ENCODE measurements around the gene GEMIN4. TPM values are rescaled to one million over a fixed set of nuclear protein-coding genes. Genes with fewer than 3 reads are reported as not detected.
"Not testable (repeated sequence)": the region's sequence is repeated elsewhere in the genome, so short reads cannot be mapped to it uniquely, and the experiment has no call there.

Gene GEMIN4
- polyA plus RNA-seq (ENCODE audit: insufficient read length in 10 of 10), result 10 to 100 TPM; 11.3 to 20.2 (median 14.6) TPM
- long read RNA-seq, donor 1, full-length matches to known transcripts, result 15 of 15 reads
- long read RNA-seq, donor 1, partial matches to known transcripts, result 0 of 15 reads
- long read RNA-seq, donor 1, other reads (novel, unspliced or antisense), result 0 of 15 reads
- long read RNA-seq, donor 2, full-length matches to known transcripts, result 7 of 7 reads
- long read RNA-seq, donor 2, partial matches to known transcripts, result 0 of 7 reads
- long read RNA-seq, donor 2, other reads (novel, unspliced or antisense), result 0 of 7 reads
- long read RNA-seq, donor 3, result 0 reads
- long read RNA-seq, donor 4, full-length matches to known transcripts, result 11 of 11 reads
- long read RNA-seq, donor 4, partial matches to known transcripts, result 0 of 11 reads
- long read RNA-seq, donor 4, other reads (novel, unspliced or antisense), result 0 of 11 reads
- long read RNA-seq, donor 5, full-length matches to known transcripts, result 14 of 14 reads
- long read RNA-seq, donor 5, partial matches to known transcripts, result 0 of 14 reads
- long read RNA-seq, donor 5, other reads (novel, unspliced or antisense), result 0 of 14 reads
- long read RNA-seq, donor 6, full-length matches to known transcripts, result 14 of 14 reads
- long read RNA-seq, donor 6, partial matches to known transcripts, result 0 of 14 reads
- long read RNA-seq, donor 6, other reads (novel, unspliced or antisense), result 0 of 14 reads
- long read RNA-seq, donor 7, full-length matches to known transcripts, result 10 of 10 reads
- long read RNA-seq, donor 7, partial matches to known transcripts, result 0 of 10 reads
- long read RNA-seq, donor 7, other reads (novel, unspliced or antisense), result 0 of 10 reads
- long read RNA-seq, donor 8, full-length matches to known transcripts, result 16 of 16 reads
- long read RNA-seq, donor 8, partial matches to known transcripts, result 0 of 16 reads
- long read RNA-seq, donor 8, other reads (novel, unspliced or antisense), result 0 of 16 reads
- long read RNA-seq, donor 9, full-length matches to known transcripts, result 2 of 2 reads
- long read RNA-seq, donor 9, partial matches to known transcripts, result 0 of 2 reads
- long read RNA-seq, donor 9, other reads (novel, unspliced or antisense), result 0 of 2 reads

DNA sequence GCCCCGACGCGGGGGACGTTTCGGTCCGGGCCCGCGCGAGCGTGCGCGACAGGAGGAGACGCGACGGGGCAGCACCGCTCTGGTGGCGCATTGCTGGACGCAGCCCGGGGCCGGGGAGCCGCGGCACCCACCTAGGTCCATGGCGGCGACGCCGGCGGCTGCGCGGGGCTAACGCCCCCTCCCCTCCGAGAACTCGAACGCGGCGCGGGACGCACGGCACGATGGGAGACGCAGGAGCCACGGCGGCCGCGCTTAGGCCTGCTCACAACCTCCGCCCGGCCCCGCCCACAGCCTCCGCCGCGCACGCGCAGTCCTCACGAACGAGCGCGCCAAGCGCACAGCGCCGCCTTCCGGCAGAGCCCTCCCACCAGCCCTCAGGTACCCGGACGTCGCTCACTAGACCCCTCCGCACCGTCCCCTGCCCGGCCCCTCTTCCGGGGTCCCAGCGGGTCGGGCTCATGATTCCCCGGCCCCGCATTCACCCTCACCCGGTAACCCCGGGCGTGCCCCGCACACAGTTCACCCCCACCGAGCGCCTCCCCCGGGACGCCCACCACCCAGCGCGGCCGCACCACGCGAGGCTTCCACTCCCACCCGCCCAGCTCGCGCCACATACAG lies at the start of gene GEMIN4:
Gene GEMIN4 (minus strand): TSS at position 263 of the 618 bp plus-strand sequence. CDS start 122 bp downstream, at position 141.
- peak; percentile 88 to 97 (median 96) for DNase-seq

DNA sequence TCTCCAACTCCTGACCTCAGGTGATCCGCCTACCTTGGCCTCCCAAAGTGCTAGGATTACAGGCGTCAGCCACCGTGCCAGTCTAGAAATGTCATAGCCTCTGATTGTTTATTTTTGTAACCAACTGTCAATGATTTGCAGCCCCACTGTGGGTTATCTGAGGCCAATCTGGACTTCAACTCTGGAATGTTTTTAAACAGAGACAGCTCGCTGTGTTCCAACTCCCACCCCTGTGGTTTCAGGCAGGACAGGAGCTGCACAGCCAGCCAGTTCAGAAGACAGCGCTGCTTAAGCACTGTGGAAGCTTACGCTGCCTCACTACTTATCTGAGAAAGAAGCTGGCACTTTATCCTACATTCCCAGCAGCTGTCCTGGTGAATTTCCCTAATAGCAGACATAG lies 49.6 kb upstream of the GEMIN4 start:
- no peak for DNase-seq

DNA sequence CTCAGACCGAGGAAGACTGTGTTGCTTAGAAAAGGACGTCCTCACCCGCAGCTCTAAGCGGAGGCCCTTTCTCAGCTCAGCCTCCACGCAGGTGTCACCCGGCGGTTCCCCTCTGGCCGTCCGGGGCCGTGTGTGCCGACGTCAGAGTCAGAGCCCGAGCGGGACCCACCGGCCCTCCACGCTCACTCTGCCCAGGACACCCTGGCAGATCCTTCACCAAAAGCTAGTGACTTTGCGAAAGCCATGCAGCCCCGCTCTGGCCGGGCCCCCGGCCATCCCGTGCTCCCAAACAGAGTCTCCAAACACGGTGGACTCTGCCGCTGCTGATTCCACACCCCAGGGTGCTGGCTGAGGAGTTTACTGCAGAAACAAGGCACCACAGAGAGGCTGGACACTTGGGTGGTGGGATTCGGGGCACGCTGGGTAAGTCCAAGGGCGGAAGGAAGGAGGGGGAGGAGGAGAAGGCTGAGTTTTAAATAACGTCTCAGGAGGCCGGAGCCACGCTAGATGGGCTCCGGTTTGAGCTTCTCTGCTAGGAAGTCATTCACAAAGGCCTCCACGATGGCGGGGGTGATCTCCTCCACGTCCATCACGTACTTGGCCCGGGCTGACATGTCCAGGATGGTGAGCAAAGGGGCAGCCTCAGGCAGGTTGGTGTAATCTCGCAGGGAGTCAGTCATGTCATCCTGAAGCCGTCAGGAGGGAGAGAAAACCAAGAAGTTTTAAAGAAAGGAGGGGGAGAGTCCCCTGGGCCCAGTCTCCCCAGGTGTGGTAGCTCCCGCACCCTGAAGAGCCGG lies 48.6 kb upstream of the GEMIN4 start:
- DNase-seq, result no peak

DNA sequence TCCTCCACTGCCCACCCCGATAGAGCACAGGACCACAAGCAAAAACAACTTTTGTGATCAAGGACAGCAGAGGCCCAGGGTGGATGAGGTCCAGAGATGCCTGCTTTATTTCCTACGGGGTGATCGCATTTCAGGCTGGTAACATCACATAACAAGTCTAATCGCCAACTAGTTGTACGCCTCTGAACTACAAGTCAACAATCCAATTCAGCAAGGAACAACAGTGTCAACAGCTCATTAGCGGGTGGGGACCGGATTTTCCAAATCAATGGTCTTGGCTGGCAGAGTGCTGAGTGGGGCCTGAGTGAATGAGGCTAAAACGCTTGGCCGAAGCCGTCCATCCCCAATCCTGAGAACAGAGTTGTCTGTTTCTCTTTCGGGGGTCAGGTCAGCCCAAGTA lies 47.2 kb upstream of the GEMIN4 start:
- no peak for DNase-seq

DNA sequence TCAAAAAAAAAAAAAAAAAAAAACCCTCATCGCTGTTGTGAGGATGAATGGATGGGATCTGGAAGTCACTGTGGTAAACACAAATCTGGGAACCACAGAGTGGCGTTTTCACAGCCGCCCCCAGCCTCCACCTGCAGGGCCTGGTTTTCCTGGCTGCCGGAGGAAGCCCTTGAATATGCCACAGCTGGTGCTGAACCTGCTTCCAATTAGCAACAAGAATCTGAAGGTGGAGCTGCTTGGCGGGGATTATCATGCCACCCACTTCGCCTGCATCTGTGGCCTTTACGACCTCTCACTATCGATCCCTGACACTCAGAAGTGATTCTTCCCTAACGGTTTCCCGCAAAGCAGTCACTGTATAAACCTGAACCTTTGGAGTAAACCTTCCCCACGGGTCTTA lies 46.2 kb upstream of the GEMIN4 start:
- DNase-seq, result no peak

DNA sequence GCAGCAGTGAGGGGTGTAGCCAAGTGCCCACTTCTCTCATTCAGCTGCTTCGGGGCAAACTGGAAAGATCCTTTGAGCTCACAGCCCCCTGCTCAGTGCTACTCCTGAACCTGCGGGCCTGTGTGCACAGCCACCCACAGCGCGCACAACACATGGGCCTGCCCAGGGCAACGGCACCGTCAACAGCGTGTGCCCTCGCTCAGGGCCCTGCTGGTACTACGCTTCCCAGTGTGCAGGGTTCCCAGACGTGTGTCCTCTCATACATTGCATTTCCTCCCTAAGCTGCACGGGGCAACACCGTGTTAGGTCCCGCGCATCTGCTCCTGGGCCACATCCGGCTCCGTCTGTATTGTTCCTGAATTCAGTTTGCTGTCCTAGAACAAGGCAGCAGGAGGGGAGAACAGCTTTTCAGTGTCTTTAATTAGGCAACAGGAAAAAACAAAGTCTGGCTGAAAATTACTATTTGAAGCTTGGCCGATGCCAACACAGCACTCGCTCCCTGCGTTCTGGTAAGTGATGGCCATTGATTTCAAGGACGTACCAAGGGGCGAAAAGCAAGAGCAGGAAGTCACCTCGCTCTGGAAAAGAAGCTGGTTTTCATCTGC lies 45.3 kb upstream of the GEMIN4 start:
- peak in 1 of 3 donors; percentile 31 for DNase-seq

DNA sequence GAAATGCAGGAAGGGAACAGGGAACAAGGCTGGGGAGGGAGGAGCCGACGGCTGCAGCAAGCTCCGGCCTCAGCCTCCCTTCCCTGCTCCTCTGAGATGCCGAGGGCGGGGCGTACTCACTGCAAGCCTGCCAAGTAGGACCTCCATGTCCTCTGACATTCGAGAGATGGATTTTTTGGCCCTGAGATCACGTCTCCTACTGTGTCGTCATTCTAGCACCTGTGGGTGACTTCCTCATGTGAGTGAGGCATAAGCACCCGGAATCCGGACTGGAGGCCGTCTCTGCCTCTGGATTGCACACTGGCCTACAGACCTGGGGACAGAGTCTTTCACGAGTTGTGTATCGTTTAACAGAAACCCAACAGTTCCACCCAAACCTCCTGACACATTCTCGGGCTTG lies 44.5 kb upstream of the GEMIN4 start:
- DNase-seq, result peak in 1 of 3 donors; percentile 54

DNA sequence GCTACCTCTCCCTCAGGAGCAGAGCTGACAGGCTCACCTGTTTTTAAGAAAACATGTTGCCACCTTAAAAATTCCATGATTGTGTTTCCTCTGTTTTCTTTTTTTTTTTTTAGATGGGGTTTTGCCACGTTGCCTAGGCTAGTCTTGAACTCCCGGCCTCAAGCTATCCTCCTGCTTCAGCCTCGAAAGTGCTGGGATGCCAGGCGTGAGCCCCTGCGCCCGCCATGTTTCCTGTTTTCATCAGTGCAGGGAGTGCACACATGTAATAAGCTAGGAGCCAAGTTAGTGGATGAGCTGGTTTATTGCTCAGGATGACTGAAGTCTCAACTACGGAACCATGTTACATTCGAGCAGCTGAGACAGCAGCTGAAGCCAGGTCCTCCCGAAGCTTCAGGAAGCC lies 43.7 kb upstream of the GEMIN4 start:
- DNase-seq, result peak in 1 of 3 donors; percentile 30

DNA sequence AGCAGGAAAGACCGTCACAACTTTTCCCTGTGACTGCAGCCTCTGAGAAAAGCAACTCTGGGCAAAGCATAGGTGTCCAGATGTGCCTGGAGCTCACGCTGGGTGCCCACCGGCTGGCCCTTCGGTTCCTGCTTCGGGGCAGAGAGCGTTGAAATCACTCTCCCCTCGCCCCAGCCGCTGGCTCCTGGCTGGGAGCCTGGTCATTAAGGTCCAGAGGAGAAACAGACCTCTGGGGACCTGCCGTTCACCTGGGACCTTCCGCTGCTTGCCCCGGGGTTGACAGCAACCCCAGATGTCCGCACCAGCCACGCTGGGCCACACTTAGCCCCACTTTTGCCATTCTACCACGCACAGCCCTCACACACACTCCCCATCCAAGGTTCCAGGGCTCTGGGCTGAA lies 43.2 kb upstream of the GEMIN4 start:
- no peak for DNase-seq

DNA sequence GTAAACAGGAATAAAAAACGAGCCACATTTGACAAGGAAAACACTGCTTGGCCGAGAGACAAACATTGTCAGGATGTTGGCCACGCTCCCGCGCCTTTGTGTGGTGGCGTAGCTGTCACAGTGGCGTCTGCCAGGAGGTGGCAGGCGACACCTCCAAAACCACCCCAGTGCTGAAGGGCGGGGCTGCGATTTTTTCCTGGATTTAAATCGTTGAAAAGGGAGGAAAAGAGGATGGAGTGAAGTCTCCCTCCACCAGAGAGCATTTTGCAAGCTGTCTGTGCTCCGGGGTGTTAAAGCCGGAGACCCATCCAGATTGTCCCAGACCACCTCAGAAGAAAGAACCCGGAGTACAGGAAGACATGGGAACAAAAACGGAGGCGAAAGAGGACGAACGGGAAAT lies 42.8 kb upstream of the GEMIN4 start:
- peak; percentile 81 to 94 (median 91) for DNase-seq

DNA sequence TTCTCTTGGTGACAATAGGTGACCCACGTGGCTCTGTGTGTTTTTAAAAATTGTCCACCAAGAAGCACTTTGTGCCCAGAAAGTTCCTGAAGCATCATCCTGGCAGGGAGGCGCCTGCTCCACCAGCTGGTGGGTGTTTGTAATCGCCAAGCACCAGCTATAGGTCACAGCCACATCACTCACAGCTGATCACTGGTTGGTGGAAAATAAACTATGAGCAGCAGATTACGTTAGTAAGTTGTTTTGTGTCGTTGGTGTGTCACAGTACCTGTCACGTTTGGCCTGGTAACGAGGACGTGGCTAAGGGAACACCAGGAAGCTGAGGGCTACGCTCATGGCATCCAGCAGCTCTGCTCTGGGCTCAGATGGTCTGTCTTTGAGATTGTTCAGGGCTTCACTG lies 40.2 kb upstream of the GEMIN4 start:
- DNase-seq, result peak in 1 of 3 donors; percentile 27

DNA sequence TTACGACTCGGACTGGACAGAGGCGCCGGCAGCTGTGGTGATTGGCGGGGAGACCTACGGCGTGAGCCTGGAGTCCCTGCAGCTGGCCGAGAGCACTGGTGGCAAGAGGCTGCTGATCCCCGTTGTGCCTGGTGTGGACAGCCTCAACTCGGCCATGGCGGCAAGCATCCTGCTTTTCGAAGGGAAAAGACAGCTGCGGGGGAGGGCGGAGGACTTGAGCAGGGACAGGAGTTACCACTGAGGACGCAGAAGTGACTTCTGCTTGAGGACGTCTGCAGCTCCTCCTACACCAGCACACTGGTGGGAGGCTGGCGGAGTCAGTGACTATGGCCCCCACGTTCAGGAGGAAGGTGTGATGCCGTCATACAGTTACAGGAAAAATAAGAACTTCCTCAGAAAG lies 39.8 kb upstream of the GEMIN4 start:
- DNase-seq, result no peak

DNA sequence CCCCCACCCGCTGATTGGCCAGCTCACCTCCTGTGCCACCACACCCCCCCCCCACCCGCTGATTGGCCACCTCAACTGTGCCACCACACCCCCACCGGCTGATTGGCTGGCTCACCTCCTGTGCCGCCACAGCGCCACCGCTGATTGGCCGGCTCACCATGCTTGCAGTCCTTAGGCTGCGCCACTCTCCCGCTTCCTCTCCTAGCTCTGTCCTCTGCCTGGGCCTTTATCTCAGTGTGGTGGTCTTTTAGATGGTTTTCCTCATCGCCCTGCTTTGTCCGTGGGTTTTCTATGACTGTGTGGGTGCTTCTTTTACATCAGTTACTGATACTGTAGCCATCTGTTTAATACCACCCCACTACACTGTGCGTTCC lies 38.8 kb upstream of the GEMIN4 start:
- not testable (repeated sequence) for DNase-seq

DNA sequence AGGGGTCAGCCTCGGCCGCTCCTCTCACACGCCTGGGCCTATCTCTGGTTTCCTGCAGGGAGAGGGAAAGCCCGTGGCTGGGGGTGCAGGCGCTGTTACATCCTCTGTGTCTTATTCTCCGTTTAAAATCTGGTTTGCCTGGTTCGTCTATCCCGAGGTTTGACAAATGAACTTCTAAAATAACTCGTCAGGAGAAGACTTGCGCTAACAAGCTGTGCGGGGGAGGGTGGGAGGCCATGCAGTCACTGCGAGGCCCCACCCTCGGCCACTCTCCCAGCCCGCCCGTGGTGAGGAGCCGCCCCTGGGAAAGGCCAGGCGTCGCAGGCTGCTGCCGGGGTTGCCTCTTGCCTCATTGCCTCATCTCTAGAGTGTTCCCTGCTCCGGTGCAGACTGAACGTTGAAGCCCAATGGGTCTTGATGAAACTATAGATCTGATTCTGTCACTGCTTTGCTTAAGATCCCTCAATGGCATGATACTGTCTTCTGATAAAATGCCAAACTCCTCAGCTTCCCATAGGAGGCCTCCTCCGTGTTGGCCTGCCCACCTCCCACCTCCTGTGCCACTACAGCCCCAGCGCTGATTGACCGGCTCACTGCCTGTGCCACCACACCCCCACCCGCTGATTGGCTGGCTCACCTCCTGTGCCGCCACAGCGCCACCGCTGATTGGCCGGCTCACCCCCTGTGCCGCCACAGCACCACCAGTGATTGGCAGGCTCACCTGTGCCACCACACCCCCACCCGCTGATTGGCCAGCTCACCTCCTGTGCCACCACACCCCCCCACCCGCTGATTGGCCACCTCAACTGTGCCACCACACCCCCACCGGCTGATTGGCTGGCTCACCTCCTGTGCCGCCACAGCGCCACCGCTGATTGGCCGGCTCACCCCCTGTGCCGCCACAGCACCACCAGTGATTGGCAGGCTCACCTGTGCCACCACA lies 38.1 kb upstream of the GEMIN4 start:
- not testable (repeated sequence) for DNase-seq

DNA sequence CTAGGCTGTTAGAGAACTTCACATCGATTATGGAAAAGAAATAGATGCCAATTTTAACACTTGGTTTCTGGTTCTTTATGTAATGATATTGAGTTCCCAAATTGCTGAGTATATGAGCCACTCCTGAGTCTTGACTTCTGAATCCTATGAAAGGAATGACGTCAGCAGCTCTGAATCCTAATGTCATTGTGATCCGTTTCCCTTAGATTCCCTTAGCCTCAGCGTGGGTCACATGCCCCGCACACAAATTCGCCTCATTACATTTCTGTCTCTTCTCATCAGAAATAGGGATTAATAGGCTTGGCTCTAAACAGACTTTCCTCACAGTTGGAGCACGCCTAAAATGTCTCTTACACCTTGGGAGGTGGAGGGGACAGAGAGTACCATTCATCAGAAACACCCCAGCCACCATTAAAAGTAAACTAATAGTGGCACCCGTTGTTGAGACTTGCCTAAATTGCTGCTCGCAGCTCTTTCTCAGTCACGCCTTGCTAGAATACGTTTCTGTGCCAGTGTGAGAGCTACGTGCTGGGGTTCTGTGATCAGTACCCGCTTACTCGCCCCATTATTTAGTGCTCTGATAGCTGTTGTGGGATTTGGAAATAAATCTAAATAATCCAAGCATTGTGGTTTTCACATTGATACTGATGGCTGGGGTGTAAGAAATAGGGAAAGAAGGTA lies 37.2 kb upstream of the GEMIN4 start:
- DNase-seq, result no peak

DNA sequence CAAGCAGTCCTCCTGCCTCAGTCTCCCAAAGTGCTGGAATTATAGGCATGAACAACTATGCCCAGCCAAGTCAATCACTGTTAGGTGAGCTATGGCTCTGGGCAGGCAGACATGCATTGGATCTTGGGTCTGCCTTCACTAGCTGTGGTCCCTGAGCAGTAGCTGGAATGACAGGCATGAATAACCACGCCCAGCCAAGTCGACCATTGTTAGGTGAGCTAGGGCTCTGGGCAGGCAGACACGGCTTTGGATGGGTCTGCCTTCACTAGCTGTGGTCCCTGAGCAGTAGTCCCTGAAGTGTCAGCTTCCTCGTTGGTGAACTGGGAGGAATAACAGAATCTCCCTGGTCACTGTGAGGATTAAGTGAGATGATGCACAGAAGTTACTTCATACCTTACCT lies 36.5 kb upstream of the GEMIN4 start:
- DNase-seq, result no peak

DNA sequence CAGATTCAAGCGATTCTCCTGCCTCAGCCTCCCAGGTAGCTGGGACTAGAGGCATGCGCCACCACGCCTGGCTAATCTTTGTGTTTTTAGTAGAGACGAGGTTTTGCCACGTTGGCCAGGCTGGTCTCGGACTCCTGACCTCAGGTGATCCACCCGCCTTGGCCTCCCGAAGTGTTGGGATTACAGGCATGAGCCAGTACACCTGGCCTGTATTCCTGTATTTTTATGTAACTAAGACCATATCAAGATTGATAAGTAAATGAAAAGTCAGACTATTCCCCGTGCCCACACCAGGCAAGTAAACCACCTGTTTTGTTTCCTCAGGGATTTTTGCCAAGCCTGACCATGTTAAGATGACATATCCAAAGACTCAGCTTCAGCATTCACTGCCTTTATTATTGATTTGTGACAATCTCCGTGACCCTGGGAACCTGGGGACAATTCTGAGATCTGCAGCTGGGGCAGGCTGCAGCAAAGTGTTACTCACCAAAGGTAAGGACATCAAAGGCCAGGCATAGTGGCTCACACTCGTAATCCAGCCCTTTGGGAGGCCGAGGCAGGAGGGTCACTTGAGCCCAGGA lies 35.7 kb upstream of the GEMIN4 start:
- no peak for DNase-seq

DNA sequence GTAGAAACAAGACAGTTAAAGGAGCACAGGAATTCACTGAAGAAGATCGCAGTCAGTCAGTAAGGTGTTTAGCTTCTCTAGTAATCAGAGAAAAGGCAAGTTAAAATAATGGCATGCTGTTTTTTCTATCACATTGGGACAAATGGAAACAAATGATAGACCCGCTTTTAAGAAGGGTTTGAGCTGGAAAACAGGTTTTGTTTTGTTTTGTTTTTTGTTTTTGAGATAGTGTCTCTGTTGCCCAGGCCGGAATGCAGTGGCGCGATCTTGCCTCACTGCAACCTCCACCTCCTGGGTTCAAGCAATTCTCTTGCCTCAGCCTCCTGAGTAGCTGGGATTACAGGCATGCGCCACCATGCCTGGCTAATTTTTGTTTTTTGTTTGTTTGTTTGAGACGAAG lies 33.8 kb upstream of the GEMIN4 start:
- not testable (repeated sequence) for DNase-seq
